HepG2 (cell line): ENCODE data around the gene WDR43. TPM values are rescaled to one million over a fixed set of nuclear protein-coding genes. Genes with fewer than 3 reads are reported as not detected.
A peak's percentile ranks its signal among the peaks of the same experiment; 100 is the strongest.

Source experiments
- DBP ChIP-seq: sonication (generic); formaldehyde crosslinking; IDR thresholded peaks from 2 replicates; pipeline ENCODE4 v1.4.0; 2020; ENCODE audit warnings: missing genetic modification reagents; ENCODE audit errors: not compliant biosample characterization
- EED ChIP-seq: sonication (generic); formaldehyde crosslinking; IDR thresholded peaks from 2 replicates; pipeline ENCODE4 v1.5.0; 2020; ENCODE audit warnings: mild to moderate bottlenecking, missing genetic modification reagents
- HNRNPL ChIP-seq: fragments of 200-400 bp; formaldehyde crosslinking; IDR thresholded peaks from 2 replicates; pipeline ENCODE4 v1.6.1; 2017; ENCODE audit warnings: mild to moderate bottlenecking, low read depth, low read length
- MED1 ChIP-seq: sonication (generic); formaldehyde crosslinking; IDR thresholded peaks from 2 replicates; pipeline ENCODE4 v1.4.0; 2020; ENCODE audit warnings: missing genetic modification reagents
- POLR2A ChIP-seq, 2 experiments: IDR thresholded peaks; 2 replicates each; pipeline ENCODE4 v1.6.1; 2011; ENCODE audit warnings: low read depth in 2 of 2, low read length in 2 of 2, mild to moderate bottlenecking in 1 of 2, moderate library complexity in 1 of 2; ENCODE audit not compliant: insufficient read depth in 1 of 2
- REXO4 ChIP-seq: sonication (generic); formaldehyde crosslinking; IDR thresholded peaks from 2 replicates; pipeline ENCODE4 v1.8.0; 2022; ENCODE audit warnings: missing genetic modification reagents, mild to moderate bottlenecking, borderline replicate concordance
- SNAI1 ChIP-seq: sonication (generic); formaldehyde crosslinking; IDR thresholded peaks from 2 replicates; pipeline ENCODE4 v1.5.0; 2020; ENCODE audit warnings: mild to moderate bottlenecking, missing genetic modification reagents, borderline replicate concordance
- THAP9 ChIP-seq: sonication (generic); formaldehyde crosslinking; IDR thresholded peaks from 2 replicates; pipeline ENCODE4; 2020; ENCODE audit warnings: missing genetic modification reagents, mild to moderate bottlenecking, borderline replicate concordance
- ZBTB7A ChIP-seq: sonication (generic); formaldehyde crosslinking; IDR thresholded peaks from 2 replicates; pipeline ENCODE4 v1.8.0; 2022; ENCODE audit warnings: mild to moderate bottlenecking, missing genetic modification reagents
- ZFP36 ChIP-seq: fragments of 150-350 bp; IDR thresholded peaks from 2 replicates; pipeline ENCODE4 v1.6.1; 2018; ENCODE audit warnings: borderline replicate concordance, low read length, low read depth; ENCODE audit not compliant: partially characterized antibody
- polyA plus RNA-seq, 8 experiments: library from polyadenylated mRNA; depleted of rRNA in 3 of 8; stranded (reverse) in 7 of 8; unstranded in 1 of 8; fragments of >200 nt; fragmentation: Illumina TruSeq in 4 of 8; extraction: Trizol in 4 of 8; gene quantifications; 2 replicates each; pipeline versions ENCODE4 v1.2.1 to v1.2.3, GENCODE V29; 2011 to 2016; ENCODE audit warnings: low read depth in 4 of 8, missing spikeins in 1 of 8, mixed read lengths in 1 of 8; ENCODE audit not compliant: insufficient read depth in 1 of 8
- total RNA-seq, 5 experiments: library from RNA; depleted of rRNA; stranded (reverse); fragments of >200 nt; fragmentation: Illumina TruSeq; extraction: Trizol; gene quantifications; 2 replicates each; pipeline ENCODE4 v1.2.3, GENCODE V29; 2016; ENCODE audit warnings: low read depth in 1 of 5

WDR43 gene
- total and polyA plus RNA-seq, 2 of the 13 experiments (the other 11 are each of a cell fraction or from before 2014, with no cell fraction given): 121 to 167 TPM

- TF ChIP-seq SNAI1 (CRISPR knock-in tag): 0 out of 2 replicates have a peak, but pooled peaks have one; percentile 28
- TF ChIP-seq HNRNPL: no peak
- TF ChIP-seq ZBTB7A (CRISPR knock-in tag): no peak
- TF ChIP-seq POLR2A (IDR thresholded peaks at IDR 0.05; ENCODE audit: insufficient read depth in 1 of 2, low read depth in 2 of 2, low read length in 2 of 2): 0 out of 4 replicates have a peak, but pooled peaks of 1 of the 2 experiments have one; percentile 46
- TF ChIP-seq REXO4 (CRISPR knock-in tag): no peak
- TF ChIP-seq EED (CRISPR knock-in tag): no peak
- no peak; the same call in 1 of the 2 replicates for TF ChIP-seq MED1 (CRISPR knock-in tag)
- TF ChIP-seq THAP9 (CRISPR knock-in tag): no peak
- no peak for TF ChIP-seq ZFP36
- no peak for TF ChIP-seq DBP (CRISPR knock-in tag)
Observed at GRCh38 chr2:28895189-28895893, 874 bp downstream of the WDR43 start (continued).
